ENCODE data around the gene CAB39L.

Gene CAB39L

DNA sequence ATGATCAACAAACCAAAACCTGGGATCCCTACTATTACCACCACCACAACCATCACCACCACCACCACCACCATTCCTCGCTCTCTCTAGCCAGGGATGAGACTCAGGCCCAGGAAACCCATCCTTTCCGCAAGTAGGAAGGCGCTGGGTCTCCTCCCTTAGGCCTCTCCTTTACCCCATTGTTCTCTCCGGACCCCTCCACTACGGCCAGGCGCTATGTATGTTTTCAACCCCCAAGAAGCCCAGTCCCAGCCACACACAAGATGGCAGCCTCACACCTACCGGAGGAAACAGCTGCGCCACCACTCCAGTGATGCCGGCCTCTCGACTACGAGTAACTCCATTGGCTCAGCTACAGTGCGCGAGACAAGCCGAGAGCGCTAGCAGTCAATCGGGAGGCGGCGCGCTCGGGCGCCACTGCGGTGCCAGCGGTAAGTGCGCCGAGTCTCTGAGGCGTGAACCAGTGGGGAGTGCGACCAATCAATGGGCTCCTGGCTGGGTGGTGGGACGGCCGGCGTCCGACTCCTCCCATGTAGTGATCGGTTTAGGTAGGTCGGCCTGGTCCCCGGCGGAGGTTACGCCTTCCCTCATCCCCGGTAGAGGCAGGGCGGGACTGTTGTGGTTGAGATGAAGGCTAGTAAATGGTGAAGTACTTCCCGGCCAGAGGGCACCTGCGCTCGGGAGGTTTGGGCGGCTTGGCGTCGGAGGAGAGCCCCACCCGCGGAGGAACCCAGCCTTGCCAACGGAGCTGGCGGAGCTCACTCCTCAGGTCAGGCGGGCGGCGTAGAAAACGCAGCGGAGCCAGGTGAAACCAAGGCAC is at the start of gene CAB39L, which contains the start of gene SETDB2:
Gene CAB39L, minus strand, starts transcription at position 361 of the 820 bp plus-strand sequence. CDS start 61,154 bp downstream, outside the sequence.
Gene SETDB2, plus strand, starts transcription at position 571 of the 820 bp plus-strand sequence. CDS start 7,620 bp downstream, outside the sequence.
- peak; percentile 89 for DNase-seq

DNA sequence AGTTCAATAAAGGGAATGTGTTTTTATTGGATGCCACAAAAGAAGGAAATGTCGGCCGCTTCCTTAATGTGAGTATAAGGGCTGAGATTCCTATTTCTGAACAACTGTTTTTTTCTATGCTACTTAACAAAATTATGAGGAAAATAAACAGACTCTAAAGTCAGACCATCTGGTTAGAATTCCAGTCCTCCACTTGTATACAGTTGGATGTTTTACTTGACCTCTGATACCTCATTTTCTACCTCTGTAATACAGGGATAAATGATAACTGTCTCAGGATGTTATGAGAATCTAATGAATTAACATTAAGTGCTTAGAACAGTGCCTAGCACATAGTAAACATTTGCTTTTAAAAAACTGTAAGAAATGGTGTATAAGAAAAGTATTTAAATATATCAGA is 44.7 kb upstream of the CAB39L start:
- DNase-seq: no peak

DNA sequence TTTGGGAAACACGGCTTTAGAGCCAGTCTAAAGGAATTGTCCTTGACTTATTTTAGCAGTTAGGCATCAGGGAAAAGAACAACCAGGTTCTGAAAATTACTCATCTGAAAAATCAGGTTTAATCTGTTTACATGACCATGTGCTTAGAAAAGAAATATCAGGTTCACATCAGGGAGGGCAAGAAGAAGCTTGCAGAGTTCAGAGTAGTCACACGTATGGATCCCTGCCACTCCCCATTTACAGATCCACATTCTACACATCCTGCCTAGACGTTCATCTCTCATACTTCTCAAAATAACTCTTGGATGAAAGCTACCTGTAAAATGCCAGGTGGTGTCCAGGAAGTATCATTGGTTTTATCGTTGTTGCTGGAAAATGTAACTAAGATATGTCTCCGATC is 37.9 kb upstream of the CAB39L start:
- no peak for DNase-seq

DNA sequence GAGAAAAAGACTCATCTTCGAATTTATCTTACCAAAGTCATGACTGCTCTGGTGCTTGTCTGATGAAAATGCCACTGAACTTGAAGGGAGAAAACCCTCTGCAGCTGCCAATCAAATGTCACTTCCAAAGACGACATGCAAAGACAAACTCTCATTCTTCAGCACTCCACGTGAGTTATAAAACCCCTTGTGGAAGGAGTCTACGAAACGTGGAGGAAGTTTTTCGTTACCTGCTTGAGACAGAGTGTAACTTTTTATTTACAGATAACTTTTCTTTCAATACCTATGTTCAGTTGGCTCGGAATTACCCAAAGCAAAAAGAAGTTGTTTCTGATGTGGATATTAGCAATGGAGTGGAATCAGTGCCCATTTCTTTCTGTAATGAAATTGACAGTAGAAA is 32.7 kb upstream of the CAB39L start:
- DNase-seq: no peak

DNA sequence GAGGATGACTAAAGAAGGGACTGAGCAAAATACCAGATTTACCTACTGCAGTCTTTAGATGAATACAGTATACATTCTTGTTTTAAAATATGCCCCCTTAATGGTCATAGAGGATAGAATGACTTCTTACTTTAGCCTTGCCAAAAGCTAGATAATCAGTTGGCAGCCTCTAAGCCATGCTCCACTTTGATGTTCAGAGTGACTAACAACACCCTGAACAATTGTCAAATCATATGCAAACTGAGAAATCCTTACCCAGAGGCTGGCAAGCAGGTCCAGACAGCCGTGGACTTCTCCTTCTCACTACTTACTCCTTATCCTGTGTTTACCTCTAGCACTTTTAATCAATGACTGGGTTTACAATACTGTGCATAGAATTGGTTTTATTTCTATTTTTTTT is 28.3 kb upstream of the CAB39L start:
- no peak for DNase-seq

DNA sequence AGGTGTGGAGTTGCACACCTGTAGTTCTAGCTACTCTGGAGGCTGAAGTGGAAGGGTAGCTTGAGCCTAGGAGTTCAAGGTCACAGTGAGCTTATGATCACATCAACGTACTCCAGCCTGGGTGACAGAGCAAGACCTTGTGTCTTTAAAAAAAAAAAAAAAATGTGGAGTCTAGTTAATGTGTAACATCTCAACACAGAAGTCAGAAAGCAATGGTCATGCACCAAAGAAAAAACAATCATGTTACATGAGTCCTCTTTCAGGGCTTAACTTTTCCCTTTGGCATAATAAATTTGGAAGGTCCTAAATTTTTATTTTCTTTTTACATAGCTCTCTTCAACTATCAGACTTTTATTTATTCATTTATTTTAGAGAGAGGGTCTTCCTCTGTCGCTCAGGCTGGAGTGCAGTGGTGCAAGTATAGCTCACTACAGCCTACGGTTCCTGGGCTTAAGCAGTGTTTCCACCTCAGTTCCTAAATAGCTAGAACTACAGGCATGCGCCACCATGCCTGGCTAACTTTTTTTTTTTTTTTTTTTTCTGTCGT is 22.5 kb upstream of the CAB39L start:
- no peak for DNase-seq

DNA sequence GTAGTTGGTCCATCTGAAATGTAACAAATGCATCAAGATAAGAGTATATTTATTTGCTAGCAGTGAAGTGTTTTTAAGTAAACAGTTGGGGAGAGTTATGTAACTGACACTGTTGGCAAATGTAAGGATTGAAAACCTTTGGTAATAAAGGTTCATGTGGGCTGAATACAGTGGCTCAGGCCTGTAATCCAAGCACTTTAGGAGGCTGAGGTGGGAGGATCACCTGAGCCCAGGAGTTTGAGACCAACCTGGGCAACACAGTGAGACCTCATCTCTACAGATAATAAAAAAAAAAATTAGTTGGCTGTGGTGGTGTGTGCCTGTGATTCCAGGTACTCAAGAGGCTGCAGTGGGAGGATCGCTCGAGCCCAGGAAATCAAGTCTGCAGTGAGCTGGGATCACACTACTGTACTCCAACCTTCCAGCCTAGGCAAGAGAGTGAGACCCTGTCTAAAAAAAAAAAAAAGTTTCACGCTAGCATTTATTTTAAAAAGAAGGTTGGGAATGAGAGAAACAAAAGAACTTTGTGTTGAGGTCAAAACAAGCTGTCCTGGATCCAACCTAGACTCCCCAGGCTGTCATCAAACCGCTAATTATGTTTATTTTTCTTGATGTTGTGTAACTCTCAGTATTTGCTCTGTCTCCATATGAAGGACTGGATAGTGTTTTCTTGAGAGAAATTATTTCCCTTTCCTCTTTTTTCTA is 20.9 kb upstream of the CAB39L start:
- DNase-seq: no peak

DNA sequence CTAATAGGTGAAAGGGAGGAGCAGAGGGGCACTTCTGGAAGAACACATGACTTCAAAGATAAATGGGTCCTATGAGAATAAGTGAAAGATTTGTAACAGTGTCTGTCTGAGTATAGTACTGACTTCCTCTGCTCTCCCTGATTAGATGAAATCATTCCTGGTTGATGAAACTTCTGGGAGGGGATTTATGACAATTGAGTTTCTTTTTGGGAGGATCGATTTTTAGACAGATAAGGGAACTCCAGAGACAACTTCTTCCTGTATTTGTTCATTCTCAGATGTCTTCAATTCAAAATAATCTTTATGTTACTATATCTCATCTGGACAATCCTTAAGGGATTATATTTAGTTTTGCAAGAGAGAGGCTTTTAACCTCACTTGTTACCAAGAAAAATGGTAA is 20.2 kb upstream of the CAB39L start:
- no peak for DNase-seq

DNA sequence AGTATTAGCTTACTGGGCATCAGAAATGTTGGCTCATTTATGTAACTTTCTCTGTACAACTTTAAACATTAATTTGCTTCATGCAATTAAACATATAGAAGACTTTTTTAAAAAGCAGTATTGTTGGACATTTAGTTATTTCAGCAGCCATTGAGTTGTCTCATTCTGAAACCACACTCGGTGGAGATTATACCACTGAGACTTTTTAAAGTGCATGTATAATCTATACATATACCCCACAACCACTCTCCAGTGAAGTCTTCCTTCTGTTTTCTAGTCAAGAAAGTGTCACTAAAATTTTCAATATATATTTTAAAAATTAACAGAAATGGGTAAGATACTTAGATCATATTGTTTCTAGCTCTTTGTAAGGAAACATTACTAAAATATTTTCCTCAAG is 15.7 kb upstream of the CAB39L start:
- no peak for DNase-seq

DNA sequence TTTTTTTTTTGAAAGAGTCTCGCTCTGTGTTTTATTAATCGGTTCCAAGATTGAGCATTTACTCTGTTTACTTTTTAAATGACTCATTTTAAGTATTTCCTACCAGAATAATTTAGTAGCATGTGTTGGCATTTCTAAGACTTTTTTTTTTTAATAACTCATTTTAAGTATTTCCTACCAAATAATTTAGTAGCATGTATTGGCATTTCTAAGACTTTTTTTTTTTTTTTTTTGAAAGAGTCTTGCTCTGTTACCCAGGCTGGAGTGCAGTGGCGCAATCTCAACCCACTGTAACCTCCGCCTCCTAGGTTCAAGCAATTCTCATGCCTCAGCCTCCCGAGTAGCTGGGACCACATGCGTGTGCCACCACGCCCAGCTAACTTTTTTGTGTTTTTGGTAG is 13.4 kb upstream of the CAB39L start:
- no peak for DNase-seq

DNA sequence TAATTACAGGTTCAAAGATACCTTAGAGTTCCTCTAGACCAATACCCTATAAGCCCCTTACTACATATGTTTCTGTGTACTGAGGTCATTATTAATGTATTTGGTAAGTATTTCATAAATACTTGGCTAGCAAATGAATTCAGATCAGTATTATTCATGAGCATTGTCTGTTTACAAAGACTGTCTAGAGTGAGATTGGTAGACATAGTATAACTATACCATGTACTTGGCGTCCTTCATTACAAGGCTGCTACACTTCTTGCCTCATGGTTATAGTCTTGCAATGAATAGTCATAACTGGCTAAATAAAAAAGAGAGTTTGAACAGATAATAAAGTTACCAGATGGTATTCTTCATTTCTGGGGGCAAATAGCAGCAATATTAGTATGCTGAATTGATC is 12.3 kb upstream of the CAB39L start:
- DNase-seq: no peak

DNA sequence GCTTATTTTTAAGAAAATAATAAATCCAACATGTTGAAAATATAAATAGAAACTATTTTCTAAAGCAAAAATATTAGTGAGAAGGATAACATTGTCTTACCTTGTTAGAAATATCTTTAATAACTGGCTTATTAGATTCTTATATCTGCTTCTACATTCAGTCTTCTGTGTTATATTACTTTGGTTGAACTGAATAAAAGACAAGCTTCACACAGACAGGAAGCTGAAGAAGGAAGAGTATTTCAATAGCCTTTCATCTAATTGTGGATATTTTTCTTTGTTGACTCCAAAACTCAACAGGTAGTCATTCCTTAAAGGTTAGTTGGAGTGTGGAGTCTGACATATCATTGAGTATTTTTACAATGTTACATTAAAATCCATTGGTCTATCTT is 11.1 kb upstream of the CAB39L start:
- DNase-seq: no peak

DNA sequence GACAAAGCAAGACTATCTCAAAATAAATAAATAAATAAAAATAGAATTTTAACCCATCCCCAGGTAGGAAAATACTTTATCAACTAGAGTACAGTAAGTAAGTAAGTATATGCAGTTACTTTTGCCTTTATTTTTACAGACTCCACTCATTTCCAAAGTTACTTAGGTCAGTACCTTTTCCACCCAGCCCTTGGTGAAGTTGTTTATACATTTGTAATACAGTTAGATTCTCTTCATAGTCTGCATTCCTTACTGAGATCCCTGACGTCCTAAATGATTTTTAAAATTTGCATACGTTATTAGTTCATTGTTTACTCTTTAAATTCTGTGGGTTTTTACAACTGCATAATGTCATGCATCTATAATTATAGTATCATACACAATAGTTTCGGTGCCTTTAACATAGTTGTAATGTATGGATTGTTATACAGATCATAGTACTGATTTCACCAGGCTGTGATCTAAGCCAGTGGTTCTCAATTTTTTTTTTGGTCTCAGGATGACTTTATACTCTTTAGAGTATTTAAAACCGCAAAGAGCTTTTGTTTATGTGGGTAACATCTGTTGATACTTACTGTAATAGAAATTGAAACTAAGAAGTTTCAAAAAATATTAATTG is 10.6 kb upstream of the CAB39L start:
- DNase-seq: no peak

DNA sequence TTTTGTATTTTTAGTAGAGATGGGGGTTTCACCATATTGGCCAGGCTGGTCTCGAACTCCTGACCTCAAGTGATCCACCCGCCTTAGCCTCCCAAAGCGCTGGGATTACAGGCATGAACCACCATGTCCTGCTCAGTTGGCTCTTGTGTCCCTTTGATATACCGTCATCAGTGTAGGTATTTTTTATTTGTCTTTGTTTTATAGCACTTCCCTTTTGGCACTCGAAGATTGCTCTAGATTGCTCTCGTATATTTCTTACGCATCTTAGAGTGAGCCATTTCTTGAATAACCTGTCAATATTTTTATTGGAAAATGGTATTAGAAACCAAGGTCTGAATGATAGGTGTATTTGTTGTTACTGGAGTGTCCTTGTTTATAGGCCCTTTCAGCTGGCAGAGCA is 9.6 kb upstream of the CAB39L start:
- no peak for DNase-seq

DNA sequence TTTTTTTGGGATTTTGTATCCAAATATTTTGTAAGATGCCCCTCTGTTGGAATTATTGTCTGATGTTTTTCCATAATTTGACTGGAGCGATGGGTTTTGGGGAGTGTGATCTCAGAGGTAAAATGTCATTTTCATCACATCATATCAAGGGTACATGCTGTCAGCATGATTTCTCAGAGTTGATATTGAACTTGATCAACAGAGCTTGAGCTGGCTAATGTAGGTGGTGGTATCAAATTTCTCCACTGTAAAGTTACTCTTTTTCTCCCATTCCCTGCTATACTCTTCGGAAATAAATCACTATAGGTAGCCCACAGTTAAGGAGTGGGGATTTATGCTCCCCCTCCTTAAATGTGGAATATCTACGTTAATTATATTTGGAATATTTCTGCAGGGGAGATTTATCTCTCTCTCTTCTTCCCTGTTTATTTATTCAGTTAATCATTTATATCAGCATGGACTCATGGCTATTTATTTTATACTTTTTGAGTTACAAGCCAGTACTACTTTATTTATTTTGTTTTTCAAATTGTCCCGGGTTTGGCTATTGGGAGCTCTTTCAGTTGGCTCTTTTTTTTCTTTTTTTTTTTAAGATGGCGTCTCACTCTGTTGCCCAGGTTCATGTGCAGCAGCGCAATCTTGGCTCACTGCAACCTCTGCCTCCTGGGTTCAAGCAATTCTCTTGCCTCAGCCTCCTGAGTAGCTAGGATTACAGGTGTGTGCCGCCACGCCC is 9.0 kb upstream of the CAB39L start:
- no peak for DNase-seq

DNA sequence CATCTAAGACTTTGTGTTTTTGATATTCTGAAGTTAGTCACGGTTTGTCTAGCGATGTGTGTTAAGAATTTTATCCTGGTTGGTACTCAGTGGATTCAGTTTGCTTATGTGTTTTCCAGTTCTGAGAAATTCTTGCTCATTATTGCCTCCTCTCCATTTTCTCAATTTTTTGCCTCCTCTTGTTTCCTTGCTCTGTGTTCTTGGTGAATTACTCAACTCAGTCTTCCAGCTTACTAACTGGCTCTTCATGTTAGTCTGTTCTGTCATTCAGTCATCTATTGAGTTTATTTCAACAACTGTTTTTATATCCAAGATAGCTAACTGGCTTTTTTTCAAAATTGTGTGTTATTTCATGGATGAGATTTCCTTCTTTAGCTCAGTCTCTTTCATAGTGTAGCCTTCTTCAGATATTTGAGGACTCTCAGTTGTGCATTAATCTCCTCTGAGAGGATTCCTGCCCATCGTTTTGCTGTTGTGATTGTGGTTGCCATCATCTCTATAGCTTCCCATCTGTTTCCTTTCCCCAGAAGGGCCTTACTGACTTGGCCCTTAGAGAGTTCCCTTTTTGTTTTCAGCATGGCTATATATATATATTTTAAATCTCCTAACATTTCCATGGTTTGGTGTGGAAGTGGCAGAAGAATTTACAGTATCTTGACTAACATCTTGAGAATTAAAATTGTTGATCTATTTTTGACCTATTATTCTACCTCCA is 6.4 kb upstream of the CAB39L start:
- DNase-seq: no peak

DNA sequence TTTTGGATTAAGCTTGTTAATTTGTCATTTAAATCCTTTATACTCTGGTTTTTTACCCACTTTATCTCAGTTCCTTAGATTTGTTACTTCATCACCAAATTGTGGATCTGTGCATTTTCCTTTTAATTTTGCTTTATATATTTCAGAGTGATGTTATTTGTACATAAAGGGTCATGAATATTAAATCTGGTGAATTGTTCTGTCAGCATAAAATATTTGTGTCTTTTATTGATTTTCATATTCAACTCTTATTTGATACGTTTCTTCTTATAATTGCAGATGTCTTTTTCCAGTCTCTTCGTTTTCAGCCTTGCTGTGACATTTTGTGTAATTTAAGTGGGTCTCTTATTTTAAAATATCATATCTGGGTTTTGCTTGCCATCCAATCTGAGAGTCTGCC is 4.9 kb upstream of the CAB39L start:
- DNase-seq: no peak

DNA sequence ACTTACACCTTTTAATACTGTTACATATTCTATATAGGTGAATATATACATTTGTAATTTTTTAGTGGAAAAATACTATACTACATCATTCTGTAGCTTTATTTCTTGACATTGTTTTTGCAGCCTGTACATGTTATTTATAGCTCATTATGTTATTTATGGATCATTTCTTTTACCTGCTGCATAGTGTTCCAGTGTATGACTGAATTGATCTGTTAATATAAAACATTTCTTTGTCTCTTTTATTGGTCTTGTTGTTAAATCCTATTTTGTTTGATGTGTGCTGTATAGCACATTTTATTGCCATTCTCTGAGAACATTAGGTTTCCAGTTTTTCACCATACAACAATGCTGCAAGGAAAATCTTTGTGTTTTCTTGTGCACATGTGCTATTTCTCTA is 2.6 kb upstream of the CAB39L start:
- no peak for DNase-seq

DNA sequence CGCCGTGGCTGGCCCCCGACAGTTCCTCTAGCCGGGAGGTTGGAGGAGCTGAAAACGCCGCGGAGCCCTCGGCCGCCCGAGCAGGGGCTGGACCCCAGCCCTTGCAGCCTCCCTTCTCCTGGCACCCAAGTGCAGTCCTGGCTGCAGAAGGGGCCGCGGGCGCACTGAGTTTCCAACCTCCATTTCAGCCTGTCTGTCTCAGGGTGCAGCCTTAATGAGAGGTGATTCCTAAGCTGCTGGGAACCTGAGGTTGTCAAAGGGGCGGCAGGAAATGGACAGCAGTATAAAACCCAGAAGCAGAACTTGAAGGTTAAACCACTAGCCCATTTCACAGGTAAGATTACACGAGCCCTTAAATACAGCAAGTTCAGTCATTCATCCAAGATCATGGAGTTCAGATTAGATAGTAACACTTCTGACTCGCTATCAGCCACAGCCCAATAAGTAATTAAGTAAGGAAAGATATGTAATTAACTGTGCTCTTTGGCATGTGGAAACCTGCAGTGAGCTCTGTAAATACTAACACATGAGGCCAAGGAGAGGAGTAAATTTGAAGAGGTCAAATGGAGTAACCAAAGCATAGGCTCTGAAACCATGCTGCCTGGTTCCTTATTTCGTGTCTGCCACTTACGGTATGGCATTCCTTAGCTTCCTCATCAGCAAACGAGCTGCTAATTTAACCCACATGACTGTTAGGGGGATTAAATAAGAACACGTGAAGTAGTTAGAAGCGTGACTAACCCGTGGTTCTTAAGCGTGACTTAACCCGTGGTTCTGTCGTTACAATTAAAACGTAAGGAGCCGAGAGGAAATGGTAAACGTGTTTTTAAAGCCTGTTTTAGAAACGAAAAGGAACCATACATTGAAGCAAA is 896 bp upstream of the CAB39L start:
- no peak for DNase-seq

DNA sequence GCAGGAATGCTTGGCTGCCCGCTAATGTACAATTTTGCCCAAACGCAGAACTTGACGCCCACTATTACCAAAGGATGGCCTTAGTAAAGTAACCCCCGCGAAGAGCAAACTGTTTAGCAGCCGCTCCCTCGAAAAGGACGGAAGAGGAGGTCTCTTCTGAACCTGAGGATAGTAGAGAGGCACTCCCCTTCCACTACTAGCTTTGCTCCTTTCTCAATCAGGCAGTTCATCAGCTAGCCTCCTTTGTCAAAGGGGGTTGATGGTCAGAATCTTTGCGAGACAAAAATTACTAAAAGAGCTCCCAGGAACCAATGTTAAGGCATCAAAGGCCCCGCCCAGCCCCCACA is 534 bp downstream of the CAB39L start:
- DNase-seq: no peak

DNA sequence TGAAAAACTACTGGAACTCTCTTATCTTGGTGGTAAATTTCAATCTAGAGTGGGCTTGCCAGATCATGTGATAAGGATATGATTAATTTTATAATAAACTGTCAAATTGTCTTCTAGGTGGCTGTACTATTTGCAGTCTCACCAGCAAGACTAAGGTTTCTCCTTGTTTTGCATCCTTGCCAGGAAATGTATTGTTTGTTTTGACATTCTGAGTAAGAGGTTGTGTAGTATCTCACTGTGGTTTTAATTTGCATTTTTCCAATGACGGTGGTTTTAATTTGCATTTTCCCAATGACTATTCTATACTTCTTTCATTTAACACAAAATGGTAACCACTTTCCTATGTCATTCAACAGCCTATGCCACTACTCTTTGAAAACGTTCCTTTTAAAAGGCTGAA is 2.0 kb downstream of the CAB39L start:
- DNase-seq: no peak

Data from NCI-H1436 (cell line).